DMS114 treated with DMSO at 0.1 percent for 48 hours (cell line): ENCODE results near the gene NR2F2.

Experiments
- DNase-seq: peaks from one replicate; lab custom pipeline; 2025; ENCODE audit not compliant: unreplicated experiment; lab: John Stamatoyannopoulos, UW

NR2F2 gene

DNA sequence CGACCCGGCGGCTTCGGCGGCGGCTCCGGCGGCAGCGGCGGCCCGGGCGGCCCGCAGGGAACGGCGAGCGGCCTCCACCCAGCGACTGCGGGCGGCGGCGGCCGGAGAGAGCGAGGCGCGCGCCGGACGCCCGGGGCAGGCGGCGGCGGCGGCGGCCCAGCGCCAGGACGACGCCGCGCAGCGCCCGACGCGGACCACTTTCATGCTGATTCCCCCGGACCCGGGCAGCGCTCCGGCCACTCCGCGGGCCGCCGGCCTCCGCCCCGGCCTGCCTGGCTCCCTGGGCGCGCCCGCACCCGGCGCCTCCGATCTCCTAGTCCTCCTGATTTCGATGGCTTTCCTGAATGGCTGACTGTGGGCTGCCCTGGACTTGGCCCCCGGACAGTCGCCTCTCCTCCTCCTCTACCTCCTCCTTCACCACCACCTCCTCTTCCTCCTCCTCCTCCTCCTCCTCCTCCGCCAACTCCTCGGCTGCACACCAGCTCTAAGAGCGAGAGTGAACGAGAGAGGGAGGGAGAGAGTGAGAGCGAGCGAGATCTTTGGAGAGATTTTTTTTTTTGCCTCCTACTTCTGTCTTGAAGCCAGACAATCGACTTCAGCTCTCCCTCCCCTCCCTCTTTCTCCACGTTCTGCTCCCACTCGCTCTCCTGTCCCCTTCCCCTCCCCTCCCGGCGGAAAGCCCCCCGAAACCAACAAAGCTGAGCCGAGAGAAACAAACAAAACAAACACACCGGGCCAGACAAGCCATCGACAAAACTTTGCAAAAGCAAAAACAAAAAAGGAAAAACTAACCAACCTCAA, 844 bp downstream of the NR2F2 start:
- no peak for DNase-seq

DNA sequence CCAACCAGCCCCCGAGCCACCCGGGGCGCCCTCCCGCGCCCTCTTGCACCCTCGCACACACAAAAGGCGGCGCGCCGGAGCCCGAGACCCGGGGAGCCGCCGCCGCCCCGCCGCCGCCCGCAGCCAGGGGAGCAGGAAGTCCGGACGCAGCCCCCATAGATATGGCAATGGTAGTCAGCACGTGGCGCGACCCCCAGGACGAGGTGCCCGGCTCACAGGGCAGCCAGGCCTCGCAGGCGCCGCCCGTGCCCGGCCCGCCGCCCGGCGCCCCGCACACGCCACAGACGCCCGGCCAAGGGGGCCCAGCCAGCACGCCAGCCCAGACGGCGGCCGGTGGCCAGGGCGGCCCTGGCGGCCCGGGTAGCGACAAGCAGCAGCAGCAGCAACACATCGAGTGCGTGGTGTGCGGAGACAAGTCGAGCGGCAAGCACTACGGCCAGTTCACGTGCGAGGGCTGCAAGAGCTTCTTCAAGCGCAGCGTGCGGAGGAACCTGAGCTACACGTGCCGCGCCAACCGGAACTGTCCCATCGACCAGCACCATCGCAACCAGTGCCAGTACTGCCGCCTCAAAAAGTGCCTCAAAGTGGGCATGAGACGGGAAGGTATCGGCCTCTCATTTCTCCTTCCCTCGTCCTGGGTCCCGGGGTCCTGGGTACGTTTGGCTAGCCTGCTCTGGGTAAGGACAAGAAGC, 1.6 kb downstream of the NR2F2 start:
- DNase-seq: no peak

DNA sequence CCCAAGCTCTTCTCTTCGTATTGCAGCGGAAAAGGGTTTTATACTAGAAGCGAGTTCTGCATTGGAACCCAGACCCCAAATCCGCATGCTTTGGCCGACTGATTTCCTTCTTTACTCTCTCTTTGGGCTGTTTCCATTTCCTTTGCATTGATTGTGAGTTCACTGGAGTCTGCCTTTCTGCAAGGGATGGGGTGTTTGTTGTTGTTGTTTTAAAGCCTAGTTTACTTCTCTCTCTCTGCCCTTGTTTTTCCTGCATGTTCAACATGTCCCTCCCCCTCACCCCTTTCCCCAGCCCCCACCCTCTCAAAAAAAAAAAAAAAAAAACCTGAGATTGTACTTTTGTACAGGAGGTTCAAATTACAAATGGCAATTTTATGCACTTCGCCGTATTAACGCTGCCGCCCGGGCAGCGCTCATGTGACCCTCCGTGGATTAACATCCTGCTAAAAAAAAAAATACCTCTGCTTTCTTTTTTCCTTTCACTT, 2.2 kb downstream of the NR2F2 start:
- peak; percentile 67 for DNase-seq

DNA sequence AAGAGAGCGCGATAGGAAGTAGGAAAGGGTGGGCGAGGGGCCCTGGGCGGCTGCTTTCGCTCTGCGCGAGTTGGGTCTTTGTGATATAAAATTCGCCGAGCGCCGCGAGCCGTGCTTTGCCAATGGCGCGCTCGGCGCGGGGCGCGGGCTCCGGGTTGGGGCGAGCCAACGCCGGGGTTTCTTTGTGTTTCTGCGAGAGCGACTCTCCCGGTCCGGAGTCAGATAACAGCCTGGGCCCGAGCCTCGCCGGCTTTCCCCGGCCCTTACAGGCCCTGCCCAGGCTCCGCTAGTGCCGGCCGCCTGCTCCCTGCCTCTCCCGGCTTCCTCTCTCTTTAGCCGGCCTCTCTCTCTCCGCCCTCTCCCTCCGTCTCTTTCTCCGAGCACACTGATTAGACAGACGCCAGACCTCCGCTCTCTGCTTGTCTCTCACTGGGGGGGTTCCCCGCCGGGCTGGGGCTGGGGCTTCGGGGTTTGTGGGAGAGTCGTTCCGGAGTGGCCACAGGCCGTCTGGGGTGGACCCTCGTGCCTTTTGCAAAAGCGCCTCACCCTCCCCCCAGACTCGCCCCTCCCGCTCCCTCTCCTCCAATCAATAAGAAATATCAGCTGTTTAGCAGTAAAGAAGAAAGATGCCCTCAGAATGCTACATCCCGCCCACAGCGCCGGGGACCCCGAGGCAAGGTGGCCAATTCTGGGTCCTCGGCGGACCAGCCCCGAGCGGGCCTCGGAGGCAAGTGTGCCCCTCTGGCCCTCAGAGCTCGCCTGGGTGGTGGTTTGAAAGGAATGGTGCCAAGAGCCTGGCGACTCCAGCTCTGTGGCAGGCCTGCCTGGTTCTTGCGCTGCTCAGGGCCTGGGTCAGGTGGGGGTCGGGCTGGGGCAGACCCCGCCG, 2.9 kb downstream of the NR2F2 start:
- DNase-seq: no peak

DNA sequence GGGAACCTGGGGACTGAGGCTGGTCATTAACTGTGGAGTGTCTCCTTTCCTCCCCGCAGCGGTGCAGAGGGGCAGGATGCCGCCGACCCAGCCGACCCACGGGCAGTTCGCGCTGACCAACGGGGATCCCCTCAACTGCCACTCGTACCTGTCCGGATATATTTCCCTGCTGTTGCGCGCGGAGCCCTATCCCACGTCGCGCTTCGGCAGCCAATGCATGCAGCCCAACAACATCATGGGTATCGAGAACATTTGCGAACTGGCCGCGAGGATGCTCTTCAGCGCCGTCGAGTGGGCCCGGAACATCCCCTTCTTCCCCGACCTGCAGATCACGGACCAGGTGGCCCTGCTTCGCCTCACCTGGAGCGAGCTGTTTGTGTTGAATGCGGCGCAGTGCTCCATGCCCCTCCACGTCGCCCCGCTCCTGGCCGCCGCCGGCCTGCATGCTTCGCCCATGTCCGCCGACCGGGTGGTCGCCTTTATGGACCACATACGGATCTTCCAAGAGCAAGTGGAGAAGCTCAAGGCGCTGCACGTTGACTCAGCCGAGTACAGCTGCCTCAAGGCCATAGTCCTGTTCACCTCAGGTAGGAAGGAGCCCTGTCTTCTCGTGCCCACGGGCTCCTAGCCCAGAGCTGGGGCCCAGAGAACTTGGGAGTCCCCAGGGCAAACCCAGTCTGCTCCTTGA, 3.7 kb downstream of the NR2F2 start:
- DNase-seq: no peak

DNA sequence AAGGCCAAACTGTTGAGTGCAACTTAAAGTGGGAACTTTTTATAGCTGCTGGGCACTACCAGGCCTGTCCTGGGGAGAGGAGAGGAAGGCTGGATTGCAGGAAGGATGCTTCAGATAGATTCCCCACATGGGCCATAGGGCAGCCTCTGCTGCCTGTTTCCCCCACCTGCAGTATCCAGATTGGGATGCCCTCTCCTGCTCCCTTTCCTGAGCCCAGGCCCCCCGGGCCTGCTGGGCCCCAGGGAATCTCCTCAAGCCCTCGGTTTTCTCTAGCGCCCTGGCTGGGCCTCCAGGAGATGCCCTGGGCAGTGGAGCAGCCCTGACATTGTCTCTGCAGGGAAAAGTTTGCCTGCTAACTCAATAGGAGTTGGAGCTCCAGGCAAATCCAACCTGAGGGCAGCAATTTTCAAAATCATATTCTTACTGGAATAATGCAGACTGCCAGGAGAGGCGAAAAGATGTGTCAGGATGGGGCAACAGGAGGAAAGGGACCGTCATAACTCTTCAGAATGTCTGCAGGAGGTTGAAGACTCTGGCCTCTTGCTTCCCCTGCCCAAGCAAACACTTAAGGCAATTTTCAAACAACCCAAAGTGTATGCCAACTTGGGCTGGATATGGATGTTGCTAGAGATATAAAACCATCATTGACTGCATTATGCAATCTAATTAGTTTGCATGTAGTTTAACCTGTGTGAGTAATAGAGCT, 4.4 kb downstream of the NR2F2 start:
- no peak for DNase-seq

DNA sequence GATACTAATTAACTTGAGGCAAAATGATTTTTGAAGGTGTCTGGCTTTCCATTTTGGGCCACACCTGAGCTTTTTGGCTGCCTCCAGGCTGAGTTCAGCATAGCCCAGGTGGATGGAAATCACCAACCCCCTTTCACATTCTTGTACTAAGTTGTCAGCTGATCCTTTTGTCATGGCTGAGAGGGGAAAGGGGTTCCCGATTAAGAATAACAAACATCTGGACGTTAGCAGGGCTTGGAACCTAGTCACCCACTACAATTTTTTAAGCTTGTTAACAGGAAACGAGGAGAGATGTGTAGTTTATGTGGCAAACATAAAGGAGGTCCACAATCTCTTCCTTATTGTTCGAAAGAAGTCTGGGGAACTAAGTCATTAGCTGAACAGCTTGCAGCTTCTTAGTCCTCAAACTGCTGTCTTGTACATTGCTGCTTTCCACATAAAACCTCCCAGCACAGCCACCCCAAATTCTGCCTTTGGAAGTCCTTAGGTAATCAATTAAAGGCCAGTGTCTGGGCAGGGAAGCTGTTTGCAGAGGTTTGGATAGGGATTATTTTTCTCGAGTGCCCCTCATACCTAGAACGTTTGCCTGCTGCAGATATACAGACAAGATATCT, 5.0 kb downstream of the NR2F2 start:
- DNase-seq: no peak

DNA sequence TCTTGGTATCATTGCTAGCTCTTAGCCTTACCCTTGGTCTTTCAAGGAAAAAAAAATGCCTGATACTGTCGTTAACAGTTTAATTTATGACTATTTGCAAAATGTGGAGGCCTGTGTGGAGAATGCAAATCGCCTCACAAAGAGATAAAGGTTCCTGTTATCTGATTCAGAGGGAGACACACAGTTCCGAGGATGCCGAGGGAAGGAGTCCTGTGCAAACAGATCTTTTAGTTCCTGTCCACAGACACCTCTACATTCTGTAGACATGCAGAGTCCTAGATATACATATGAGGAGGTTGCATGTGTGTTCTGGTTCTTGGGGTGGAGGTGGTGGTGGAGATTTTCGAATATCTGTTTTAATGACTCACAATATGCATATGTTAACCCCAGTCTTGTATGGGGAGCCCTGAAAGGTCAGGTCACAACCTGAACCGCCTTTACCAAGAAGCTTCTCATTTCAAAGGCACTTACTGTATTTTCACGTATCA, 5.7 kb downstream of the NR2F2 start:
- peak; percentile 85 for DNase-seq

DNA sequence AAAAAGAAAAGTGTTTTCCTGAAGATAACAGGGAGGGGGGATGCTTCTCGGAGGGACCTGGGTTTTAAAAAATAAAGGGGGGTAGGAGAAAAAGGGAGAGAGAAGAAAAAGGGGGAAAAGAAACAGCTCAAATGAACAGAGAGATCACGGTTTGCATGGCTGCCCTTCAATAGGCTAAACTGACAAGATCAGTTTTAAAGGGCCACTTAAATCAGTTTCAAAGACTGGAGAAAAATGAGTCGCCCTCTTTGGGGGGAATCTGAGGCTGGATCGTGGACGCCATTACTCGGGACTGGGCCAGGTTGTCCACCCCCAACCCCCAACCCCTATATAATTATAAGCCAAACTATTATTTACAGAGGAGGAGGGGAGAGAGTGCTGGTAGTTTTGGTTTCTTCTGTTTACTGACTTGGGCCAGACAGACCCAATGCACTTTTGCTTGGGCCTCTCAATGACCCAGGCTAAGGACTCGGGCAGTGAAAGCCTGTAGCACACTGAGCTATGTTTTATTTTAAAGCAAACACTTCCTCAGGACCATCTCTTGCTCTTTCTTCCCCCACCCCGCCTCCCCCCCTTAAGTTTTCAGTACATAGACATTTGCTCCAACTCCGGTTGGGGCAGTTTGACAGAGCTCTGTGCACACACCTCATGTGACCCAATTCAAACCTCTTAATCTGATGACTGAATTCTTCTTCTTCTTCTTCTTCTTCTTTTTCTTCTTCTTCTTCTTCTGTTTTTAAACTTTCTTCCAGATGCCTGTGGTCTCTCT, 6.3 kb downstream of the NR2F2 start:
- DNase-seq: peak; percentile 95

DNA sequence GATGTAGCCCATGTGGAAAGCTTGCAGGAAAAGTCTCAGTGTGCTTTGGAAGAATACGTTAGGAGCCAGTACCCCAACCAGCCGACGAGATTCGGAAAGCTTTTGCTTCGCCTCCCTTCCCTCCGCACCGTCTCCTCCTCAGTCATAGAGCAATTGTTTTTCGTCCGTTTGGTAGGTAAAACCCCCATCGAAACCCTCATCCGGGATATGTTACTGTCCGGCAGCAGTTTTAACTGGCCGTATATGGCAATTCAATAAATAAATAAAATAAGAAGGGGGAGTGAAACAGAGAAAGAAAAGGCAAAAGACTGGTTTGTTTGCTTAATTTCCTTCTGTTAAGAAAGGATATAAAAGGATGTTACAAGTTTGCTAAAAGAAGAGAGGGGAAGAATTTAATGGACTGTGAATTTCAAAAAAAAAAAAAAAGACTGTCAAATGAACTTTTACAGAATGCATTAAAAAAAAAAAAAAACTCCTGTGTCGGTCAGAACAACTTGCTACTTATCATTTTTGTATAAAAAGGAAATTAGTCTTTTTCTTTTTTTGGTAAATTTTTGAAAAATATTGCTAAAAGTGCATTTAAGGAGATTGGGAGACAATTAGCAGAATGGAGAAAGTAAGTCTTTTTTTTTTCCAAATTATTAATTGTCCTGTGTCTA, 7.0 kb downstream of the NR2F2 start:
- DNase-seq: no peak

DNA sequence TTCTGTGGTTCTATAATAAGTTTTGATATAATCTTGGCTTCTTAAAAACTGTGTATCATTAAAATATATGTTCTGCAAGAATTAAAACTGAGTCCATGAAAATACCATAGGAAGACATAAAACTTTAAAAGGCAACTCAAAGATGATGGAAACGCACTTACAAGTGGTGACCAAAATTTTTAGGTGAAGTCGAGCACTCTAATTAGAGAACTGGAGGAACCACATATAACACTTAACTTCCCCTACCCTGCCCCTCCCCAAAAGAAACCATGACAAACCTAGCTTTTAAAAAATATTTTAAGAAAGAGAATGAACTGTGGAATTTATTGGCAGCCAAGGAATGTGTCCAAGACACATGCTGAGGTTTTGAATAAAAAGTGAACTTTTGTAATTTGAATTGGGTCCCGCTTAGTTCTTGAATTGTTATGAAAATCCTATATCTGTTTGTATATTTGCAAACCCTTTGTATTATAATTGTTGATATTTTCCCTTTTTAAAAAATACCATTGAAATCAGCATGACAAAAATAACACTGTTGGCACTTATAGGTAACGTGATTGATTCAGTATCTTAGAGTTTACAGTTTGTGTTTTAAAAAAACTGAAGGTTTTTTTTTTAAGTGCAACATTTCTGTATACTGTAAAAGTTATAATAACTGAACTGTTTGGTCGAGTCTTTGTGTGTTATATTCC, 7.7 kb downstream of the NR2F2 start:
- peak; percentile 89 for DNase-seq

DNA sequence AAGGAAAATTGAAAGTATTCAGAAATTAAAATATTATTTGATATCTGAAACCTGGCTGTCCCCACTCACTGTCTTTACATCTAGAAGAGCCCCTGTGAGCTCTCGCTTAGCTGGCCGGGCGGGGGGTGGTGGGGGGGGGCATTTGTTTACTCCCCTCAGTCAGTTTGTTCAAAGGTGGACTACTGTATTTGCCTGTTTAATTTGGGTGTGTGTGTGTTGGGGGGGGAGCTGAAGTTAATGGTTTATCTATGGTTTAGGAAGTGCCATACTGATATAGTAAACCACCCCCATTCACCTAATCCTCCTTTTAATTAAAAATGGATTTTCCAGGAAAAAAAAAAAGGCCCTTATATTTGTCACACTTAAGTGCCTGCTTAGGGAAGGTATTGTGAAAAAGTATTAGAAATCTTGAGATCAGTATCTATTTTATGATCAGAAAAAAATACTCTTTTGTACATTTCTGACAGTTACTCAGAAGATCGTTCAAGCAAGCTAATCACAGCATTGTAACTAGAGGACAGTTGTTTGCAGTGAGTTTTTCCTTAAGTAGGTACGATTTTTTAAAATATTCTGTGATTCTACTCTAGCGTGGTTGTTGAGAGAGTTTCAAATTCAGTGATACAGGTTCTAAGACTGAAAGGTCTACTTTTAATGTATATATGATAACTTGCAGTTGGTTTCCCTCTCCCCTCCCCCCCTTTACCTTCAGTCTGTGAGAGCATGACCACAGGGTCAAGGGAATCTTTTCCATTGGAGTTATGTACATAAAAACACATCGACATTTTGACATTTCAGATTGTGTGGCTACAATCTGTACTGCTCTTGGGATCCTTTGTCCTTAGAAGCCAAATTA, 8.5 kb downstream of the NR2F2 start:
- DNase-seq: peak; percentile 93

DNA sequence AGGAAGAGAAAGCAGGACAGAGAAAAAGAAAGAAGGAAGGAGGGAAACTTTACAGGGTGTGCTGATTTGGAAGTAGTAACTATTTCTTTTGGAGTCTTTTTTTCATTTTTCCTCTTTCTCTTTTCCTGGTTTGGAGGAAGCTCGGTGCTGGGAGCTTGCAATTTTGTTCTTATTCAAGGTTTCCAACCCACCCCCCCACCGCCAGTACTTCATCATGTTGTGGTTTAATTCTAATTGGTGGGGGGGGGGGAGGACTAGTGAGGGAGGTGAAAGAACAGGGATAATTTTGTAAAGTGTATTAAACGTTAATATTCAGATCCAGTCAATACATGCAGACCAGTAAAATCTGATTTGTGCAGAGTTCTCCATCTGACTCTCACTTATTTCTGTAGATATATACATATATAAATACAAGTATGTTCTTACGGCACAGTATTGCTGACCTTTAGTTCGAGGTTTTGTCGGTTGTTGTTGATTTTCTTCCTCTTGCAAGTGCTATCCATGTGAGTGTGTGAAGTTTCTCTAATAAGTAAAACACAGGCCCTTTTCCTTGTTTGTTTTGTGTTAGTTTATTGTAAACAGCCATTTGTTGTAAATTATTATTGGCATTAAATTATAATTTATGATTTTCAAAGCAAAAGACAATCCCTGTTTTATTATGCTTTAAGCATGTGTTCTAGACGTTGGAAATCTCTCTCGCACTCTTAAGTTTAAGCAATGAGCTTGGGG, 9.3 kb downstream of the NR2F2 start:
- peak; percentile 91 for DNase-seq

DNA sequence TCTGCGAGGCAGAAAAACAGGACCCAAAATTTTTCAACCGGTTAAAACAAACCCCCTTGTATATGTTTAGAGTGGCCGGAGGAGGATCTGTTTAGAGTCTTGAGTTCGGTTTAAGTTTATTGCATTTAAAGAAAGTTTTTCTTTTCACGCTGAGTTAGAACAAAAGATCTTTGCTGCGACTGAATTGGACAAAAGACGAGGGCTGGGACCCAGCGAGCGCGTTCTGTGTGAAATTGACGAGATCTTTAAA, 9.8 kb downstream of the NR2F2 start:
- DNase-seq: no peak

DNA sequence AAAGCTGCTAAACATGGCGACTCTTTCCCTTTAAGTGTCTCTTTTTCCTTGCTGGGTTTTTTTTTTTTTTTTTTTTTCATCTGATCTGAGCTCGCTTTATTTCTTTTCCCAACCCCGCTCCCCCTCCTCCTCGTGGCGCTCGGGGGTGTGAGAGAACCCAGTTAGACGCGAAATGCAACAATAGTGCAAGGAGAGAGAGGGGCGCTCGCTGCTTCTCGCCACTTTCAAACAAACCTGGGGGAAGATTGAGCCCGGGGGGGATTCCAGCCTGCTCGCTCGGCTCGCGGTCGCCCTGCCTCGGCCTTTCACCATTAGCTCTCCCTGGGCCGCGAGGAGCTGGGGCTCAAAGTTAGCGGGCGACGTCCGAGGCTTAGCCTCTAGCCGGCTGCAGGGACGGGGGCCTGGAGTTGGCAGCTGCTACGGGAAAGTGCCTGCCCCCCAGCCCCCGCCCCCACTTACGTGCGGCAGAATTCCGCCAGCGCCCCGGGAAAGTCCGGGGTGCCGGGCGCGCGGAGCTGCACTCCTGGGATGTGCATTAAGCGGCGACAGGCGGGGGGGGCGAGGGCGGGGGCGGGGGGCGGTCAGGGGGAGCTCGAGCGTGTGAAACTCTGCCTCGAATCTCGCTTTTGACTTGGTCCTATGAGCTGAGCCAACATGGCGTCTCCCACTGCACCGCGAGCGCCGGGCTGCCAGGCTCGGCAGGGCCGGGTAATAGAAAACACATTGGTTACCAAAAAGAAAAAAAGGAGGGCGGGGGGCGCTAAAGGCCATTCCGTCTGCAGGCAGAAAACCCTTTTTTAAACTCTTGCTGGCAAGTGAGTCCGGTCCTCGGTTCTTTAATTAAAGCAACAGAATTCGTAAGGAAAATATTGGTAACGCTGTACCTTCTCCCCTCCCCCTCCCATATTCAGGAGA, 10.4 kb downstream of the NR2F2 start:
- DNase-seq: peak; percentile 89
